Renal cortical epithelial cell (primary cell): ENCODE measurements around the gene FBXL2. TPM values are rescaled to one million over a fixed set of nuclear protein-coding genes. Genes with fewer than 3 reads are reported as not detected.
A peak's percentile ranks its signal among the peaks of the same experiment; 100 is the strongest.
"Not testable (repeated sequence)": the region's sequence is repeated elsewhere in the genome, so short reads cannot be mapped to it uniquely, and the experiment has no call there.

Source experiments
- DNase-seq: peaks from one replicate; pipeline ENCODE4 v3.0.0-alpha.2; 2011; ENCODE audit warnings: low read depth
- total RNA-seq: library from RNA; depleted of rRNA; stranded (reverse); fragments of >200 nt; gene quantifications from 2 replicates; pipeline ENCODE4 v1.2.3, GENCODE V29; 2014

FBXL2 gene
- total RNA-seq, 1 donor from 2014 or later, result 38.1 TPM

DNA sequence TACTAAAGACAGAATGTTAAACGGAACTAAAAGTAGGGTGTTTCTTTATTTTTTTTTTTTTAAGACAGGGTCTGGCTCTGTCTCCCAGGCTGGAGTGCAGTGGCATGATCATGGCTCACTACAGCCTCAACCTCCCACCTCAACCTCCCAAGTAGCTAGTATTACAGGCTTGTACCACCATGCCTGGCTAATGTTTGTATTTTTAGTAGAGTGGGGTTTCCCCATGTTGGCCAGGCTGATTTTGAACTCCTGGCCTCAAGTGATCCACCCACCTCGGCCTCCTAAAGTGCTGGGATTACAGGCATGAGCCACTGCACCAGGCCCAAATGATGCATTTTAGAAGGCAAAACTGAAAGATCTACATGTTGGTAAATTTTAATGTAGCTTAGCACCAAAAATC lies 152.1 kb downstream of the FBXL2 start:
- not testable (repeated sequence) for DNase-seq

DNA sequence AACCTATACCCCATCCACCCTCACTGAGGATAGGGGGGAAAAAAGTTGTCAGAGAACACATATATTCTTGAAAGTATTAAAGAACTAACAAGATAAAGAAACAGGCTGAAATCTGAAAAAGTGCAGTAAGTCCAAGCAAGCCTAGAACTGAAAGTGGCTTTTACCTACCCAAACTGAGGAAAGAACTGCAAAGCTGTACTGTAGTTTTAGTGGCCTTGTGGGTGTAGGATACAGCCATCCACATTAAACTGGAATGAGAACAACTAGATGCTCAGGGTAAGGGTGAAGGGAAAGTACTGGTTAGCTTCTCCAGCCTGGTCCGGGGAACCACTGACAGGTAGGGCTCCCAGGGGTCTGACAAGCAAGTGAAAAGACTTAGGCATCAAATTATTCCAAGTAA lies 152.8 kb downstream of the FBXL2 start:
- no peak for DNase-seq

DNA sequence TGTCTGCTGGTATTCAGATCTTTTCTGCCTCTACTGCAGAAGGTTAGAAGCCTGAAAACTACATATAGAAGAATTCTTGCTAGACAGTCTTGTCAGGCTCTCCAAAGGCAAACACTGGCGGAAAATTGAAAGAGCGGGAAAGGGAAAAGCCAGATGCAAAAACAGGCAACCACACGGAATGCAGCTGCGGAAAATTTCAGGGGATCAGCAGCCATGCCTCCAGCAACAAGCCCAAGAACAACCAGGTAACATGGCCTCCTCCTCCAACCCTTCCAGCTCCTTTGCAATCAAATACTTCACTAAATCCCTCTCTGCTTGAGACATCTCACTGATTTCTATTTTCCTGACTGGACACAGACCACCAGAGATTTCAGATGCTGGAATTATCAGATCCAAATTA lies 153.3 kb downstream of the FBXL2 start:
- DNase-seq, result no peak

- peak; percentile 35 for DNase-seq
Observed at GRCh38 chr3:33433843-33434242, 156.6 kb downstream of the FBXL2 start.

Other genes with a start within 250 kb of the FBXL2 start
- gene GLB1, start 180.3 kb upstream of the FBXL2 start, total RNA-seq, result 93.3 and 156 TPM in 2 replicates
- 6.4 and 18.2 TPM in 2 replicates for gene TMPPE, start 180.3 kb upstream of the FBXL2 start, total RNA-seq
- gene CRTAP, start 163.4 kb upstream of the FBXL2 start, total RNA-seq, result 99.3 and 210 TPM in 2 replicates
- gene SUSD5, start 58.6 kb upstream of the FBXL2 start, total RNA-seq, result 0.45 and 1.0 TPM in 2 replicates
- gene UBP1, start 163.0 kb downstream of the FBXL2 start, total RNA-seq, result 32.8 and 77.3 TPM in 2 replicates